H9 (cell line): ENCODE measurements around the gene APOL2. TPM values are rescaled to one million over a fixed set of nuclear protein-coding genes. Genes with fewer than 3 reads are reported as not detected.

Experiments
- DNase-seq: peaks from one replicate; pipeline ENCODE4 v3.0.0-alpha.2; 2017
- H2AFZ ChIP-seq: one replicate; pipeline ENCODE4 v1.6.1; 2013; ENCODE audit warnings: mild to moderate bottlenecking, low read length, control low read depth, moderate library complexity
- H2AK5ac ChIP-seq: 2 replicates; pipeline ENCODE4 v1.6.1; 2013; ENCODE audit warnings: low read length, control low read depth, mixed read lengths; ENCODE audit not compliant: insufficient read length
- H2BK120ac ChIP-seq: one replicate; pipeline ENCODE4 v1.6.1; 2013; ENCODE audit warnings: low read depth, mild to moderate bottlenecking, low read length, control low read depth, inconsistent platforms; ENCODE audit not compliant: poor library complexity, severe bottlenecking
- H2BK12ac ChIP-seq: 2 replicates; pipeline ENCODE4 v1.6.1; 2013; ENCODE audit warnings: low read length, control low read depth, mixed read lengths, low read depth; ENCODE audit not compliant: insufficient read length
- H2BK15ac ChIP-seq: 2 replicates; pipeline ENCODE4 v1.6.1; 2013; ENCODE audit warnings: low read depth, low read length, control low read depth
- H2BK20ac ChIP-seq: one replicate; pipeline ENCODE4 v1.6.1; 2013; ENCODE audit warnings: low read depth, mild to moderate bottlenecking, low read length, control low read depth, inconsistent platforms; ENCODE audit not compliant: poor library complexity, severe bottlenecking
- H2BK5ac ChIP-seq: 2 replicates; pipeline ENCODE4 v1.6.1; 2013; ENCODE audit warnings: low read length, control low read depth, mixed read lengths; ENCODE audit not compliant: insufficient read length
- H3K14ac ChIP-seq: 2 replicates; pipeline ENCODE4 v1.6.1; 2013; ENCODE audit warnings: low read length, control low read depth; ENCODE audit not compliant: insufficient read depth
- H3K18ac ChIP-seq: 2 replicates; pipeline ENCODE4 v1.6.1; 2013; ENCODE audit warnings: low read depth, mild to moderate bottlenecking, mixed read lengths, low read length, control low read depth; ENCODE audit not compliant: insufficient read length
- H3K23ac ChIP-seq: 2 replicates; pipeline ENCODE4 v1.6.1; 2013; ENCODE audit warnings: low read length, control low read depth, mixed read lengths, low read depth; ENCODE audit not compliant: insufficient read length
- H3K23me2 ChIP-seq: 2 replicates; pipeline ENCODE4 v1.6.1; 2013; ENCODE audit warnings: low read depth, mild to moderate bottlenecking, mixed read lengths, low read length, control low read depth; ENCODE audit not compliant: insufficient read length, poor library complexity, severe bottlenecking
- H3K27ac ChIP-seq: 2 replicates; pipeline ENCODE4 v1.5.1; 2013; ENCODE audit warnings: low read length, control low read depth, mixed read lengths, low read depth; ENCODE audit not compliant: insufficient read length
- H3K27me3 ChIP-seq: 2 replicates; pipeline ENCODE4 v1.6.1; 2013; ENCODE audit warnings: low read length, control low read depth, inconsistent platforms; ENCODE audit not compliant: insufficient read depth
- H3K4ac ChIP-seq: 2 replicates; pipeline ENCODE4 v1.6.1; 2013; ENCODE audit warnings: low read depth, mild to moderate bottlenecking, control low read depth, inconsistent platforms, low read length, moderate library complexity
- H3K4me1 ChIP-seq: 2 replicates; pipeline ENCODE4 v1.6.1; 2013; ENCODE audit warnings: low read length, control low read depth, inconsistent platforms; ENCODE audit not compliant: insufficient read depth
- H3K4me2 ChIP-seq: 2 replicates; pipeline ENCODE4 v1.6.1; 2013; ENCODE audit warnings: low read length, control low read depth, mixed read lengths; ENCODE audit not compliant: insufficient read length, insufficient read depth
- H3K56ac ChIP-seq: 2 replicates; pipeline ENCODE4 v1.6.1; 2013; ENCODE audit warnings: low read depth, mild to moderate bottlenecking, mixed read lengths, low read length, control low read depth; ENCODE audit not compliant: insufficient read length
- H3K79me1 ChIP-seq: 2 replicates; pipeline ENCODE4 v1.6.1; 2013; ENCODE audit warnings: low read depth, mild to moderate bottlenecking, moderate library complexity, low read length, control low read depth, inconsistent platforms; ENCODE audit not compliant: insufficient read depth, poor library complexity, severe bottlenecking
- H3K79me2 ChIP-seq: 2 replicates; pipeline ENCODE4 v1.6.1; 2013; ENCODE audit warnings: low read length, control low read depth, inconsistent platforms; ENCODE audit not compliant: insufficient read depth
- H3K9ac ChIP-seq: 2 replicates; pipeline ENCODE4 v1.6.1; 2013; ENCODE audit warnings: low read length, control low read depth, mixed read lengths; ENCODE audit not compliant: insufficient read length; ENCODE audit errors: extremely low read depth
- H3K9me3 ChIP-seq: one replicate; pipeline ENCODE4 v1.6.1; 2013; ENCODE audit warnings: low read depth, low read length, inconsistent platforms; ENCODE audit not compliant: control insufficient read depth
- H3T11ph ChIP-seq: one replicate; pipeline ENCODE4 v1.6.1; 2013; ENCODE audit warnings: mild to moderate bottlenecking, low read length, control low read depth, inconsistent platforms
- H4K20me1 ChIP-seq: one replicate; pipeline ENCODE4 v1.6.1; 2013; ENCODE audit not compliant: control insufficient read depth, insufficient read length, insufficient read depth
- H4K5ac ChIP-seq: 2 replicates; pipeline ENCODE4 v1.6.1; 2013; ENCODE audit warnings: low read depth, mild to moderate bottlenecking, mixed read lengths, low read length, control low read depth; ENCODE audit not compliant: insufficient read length
- H4K8ac ChIP-seq: replicated peaks from 2 replicates; pipeline ENCODE4 v1.6.1; 2013; ENCODE audit warnings: low read length, control low read depth, mixed read lengths, low read depth; ENCODE audit not compliant: insufficient read length
- H4K91ac ChIP-seq: 2 replicates; pipeline ENCODE4 v1.6.1; 2013; ENCODE audit warnings: low read depth, mild to moderate bottlenecking, moderate library complexity, mixed read lengths, low read length, control low read depth; ENCODE audit not compliant: insufficient read length
- H3K27ac Mint-ChIP-seq, 3 experiments: 2 replicates in 2 of 3; 3 replicates in 1 of 3; pipeline ENCODE4 v1.8.0; 2020 to 2021; ENCODE audit warnings: mixed read lengths in 3 of 3, mild to moderate bottlenecking in 1 of 3, moderate library complexity in 1 of 3
- H3K27me3 Mint-ChIP-seq: 2 replicates; pipeline ENCODE4 v1.8.0; 2021; ENCODE audit warnings: low read depth, mild to moderate bottlenecking, moderate library complexity, mixed read lengths
- H3K36me3 Mint-ChIP-seq, 3 experiments: 2 replicates in 2 of 3; 3 replicates in 1 of 3; pipeline ENCODE4 v1.8.0; 2020 to 2021; ENCODE audit warnings: low read depth in 3 of 3, mixed read lengths in 3 of 3; ENCODE audit not compliant: insufficient read depth in 1 of 3
- H3K4me1 Mint-ChIP-seq, 2 experiments: 2 replicates each; pipeline ENCODE4 v1.8.0; 2020; ENCODE audit warnings: mixed read lengths in 2 of 2
- H3K4me3 Mint-ChIP-seq, 2 experiments: 2 replicates in 1 of 2; 3 replicates in 1 of 2; pipeline ENCODE4 v1.8.0; 2020 to 2021; ENCODE audit warnings: mild to moderate bottlenecking in 2 of 2, mixed read lengths in 2 of 2, moderate library complexity in 1 of 2
- H3K9me3 Mint-ChIP-seq, 2 experiments: 2 replicates in 1 of 2; 3 replicates in 1 of 2; pipeline ENCODE4 v1.8.0; 2020; ENCODE audit warnings: mild to moderate bottlenecking in 2 of 2, mixed read lengths in 2 of 2, moderate library complexity in 1 of 2
- CTCF ChIP-seq: fragments of 200-600 bp; sonication (generic); conservative IDR thresholded peaks from 3 replicates; pipeline ENCODE4 v1.8.0; 2021; ENCODE audit warnings: antibody characterized with exemption, mild to moderate bottlenecking
- WGBS: extraction: QIAGEN DNeasy Blood & Tissue Kit; methylation state at CpG from one replicate; pipeline ENCODE4 v1.1.7; 2013; ENCODE audit warnings: missing lambda C conversion rate, low lambda C conversion rate, mixed read lengths; ENCODE audit not compliant: insufficient read length; ENCODE audit errors: extremely low coverage; 5-methylcytosine and 5-hydroxymethylcytosine counted together
- total RNA-seq: library from RNA; stranded (reverse); gene quantifications from 2 replicates; pipeline ENCODE4 v1.2.1, GENCODE V29; 2021

Gene APOL2
- total RNA-seq, 1 experiment from 2014 or later: 15.6 TPM

GRCh38 chr22:36288571-36289405 lies 49.5 kb upstream of the APOL2 start:
- H3K27ac ChIP-seq: no peak overlapping the region
- H3K18ac ChIP-seq: no peak overlapping the region
- no peak overlapping the region for H2AK5ac ChIP-seq
- no peak overlapping the region for H3K23ac ChIP-seq
- H3K36me3 Mint-ChIP-seq: peaks cover 66 to 95% (median 90%) of the 10 kb centered on the region in 3 experiments
- no peak overlapping the region for H3K56ac ChIP-seq
- H2BK12ac ChIP-seq: no peak overlapping the region
- H3K27ac Mint-ChIP-seq: no peak overlapping the region; a peak in 2 of 7 replicates
- H4K20me1 ChIP-seq: no peaks in the 10 kb centered on the region
- no peaks in the 10 kb centered on the region for H3K79me1 ChIP-seq
- no peaks in the 10 kb centered on the region for H3K27me3 Mint-ChIP-seq
- no peak overlapping the region for H2BK120ac ChIP-seq
- DNase-seq: no peak
- H2BK15ac ChIP-seq: no peak overlapping the region
- WGBS: no CpG with 5 or more reads among the region's 33 CpGs
- no peak overlapping the region for H2BK20ac ChIP-seq
- no peaks in the 10 kb centered on the region for H3K79me2 ChIP-seq
- no peaks in the 10 kb centered on the region for H3K4me1 ChIP-seq
- no peak overlapping the region for H3T11ph ChIP-seq
- H3K4me2 ChIP-seq: no peak overlapping the region
- H4K91ac ChIP-seq: no peak overlapping the region
- no peak overlapping the region for H4K8ac ChIP-seq
- no peaks in the 10 kb centered on the region for H3K9me3 ChIP-seq
- H2BK5ac ChIP-seq: no peak overlapping the region
- H3K9me3 Mint-ChIP-seq: peaks cover 5 to 6% of the 10 kb centered on the region in 2 experiments; a peak in 3 of 5 replicates
- no peaks in the 10 kb centered on the region for H3K27me3 ChIP-seq
- no peak overlapping the region for H3K4me3 Mint-ChIP-seq
- no peak overlapping the region for H3K14ac ChIP-seq
- no peak overlapping the region for H3K9ac ChIP-seq
- peaks cover 2 to 9% of the 10 kb centered on the region in 2 experiments; a peak in 3 of 4 replicates for H3K4me1 Mint-ChIP-seq
- no peak overlapping the region for H4K5ac ChIP-seq
- H2AFZ ChIP-seq: no peak overlapping the region
- no peak overlapping the region for H3K4ac ChIP-seq
- no peak for TF ChIP-seq CTCF
- no peaks in the 10 kb centered on the region for H3K23me2 ChIP-seq
